Bronchial epithelial cell (primary cell): ENCODE results near the gene TARDBP. TPM values are rescaled to one million over a fixed set of nuclear protein-coding genes. Genes with fewer than 3 reads are reported as not detected.
A peak's percentile ranks its signal among the peaks of the same experiment; 100 is the strongest.

Experiments
- DNase-seq: peaks from one replicate; pipeline ENCODE4 v3.0.0-alpha.2; 2010; ENCODE audit warnings: low read depth
- FAIRE-seq: peaks from 2 replicates; lab custom pipeline; 2011; peaks lifted over from hg19 to GRCh38; lab: Jason Lieb, UNC
- H3K27me3 ChIP-seq: 2 replicates; pipeline ENCODE4 v1.5.1; 2011; ENCODE audit warnings: low read length; ENCODE audit not compliant: control insufficient read depth, insufficient read depth
- H3K36me3 ChIP-seq: 2 replicates; pipeline ENCODE4 v1.5.1; 2011; ENCODE audit warnings: low read length; ENCODE audit not compliant: control insufficient read depth, insufficient read depth
- H3K4me3 ChIP-seq: 2 replicates; pipeline ENCODE4 v1.5.1; 2011; ENCODE audit warnings: mild to moderate bottlenecking, low read depth, low read length, control low read depth
- total RNA-seq: library from RNA; depleted of rRNA; stranded (reverse); fragments of >200 nt; gene quantifications from 2 replicates; pipeline ENCODE4 v1.2.1, GENCODE V29; 2014
- TF ChIP-seq, protein P1 (sequence below): IDR thresholded peaks from 2 replicates; pipeline ENCODE4 v1.5.1; 2011; ENCODE audit warnings: mild to moderate bottlenecking, moderate library complexity, low read length, control low read depth, inconsistent platforms; ENCODE audit not compliant: insufficient read depth, severe bottlenecking

The TARDBP gene
- total RNA-seq, 1 donor from 2014 or later = 79.0 TPM

DNA sequence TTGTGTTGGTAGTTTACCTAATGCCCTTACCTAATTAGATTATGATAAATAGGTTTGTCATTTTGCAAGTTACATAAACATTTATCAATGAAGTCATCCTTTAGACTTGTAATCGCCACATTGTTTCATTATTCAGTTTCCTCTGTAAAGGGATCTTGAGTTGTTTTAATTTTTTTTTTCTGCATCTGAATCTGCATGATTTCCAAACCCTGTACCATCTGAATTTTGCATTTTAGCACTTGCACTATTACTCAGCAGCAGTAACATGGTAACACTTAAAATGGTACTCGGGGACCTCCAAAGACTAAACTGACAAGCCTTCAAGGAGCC, 12.4 kb downstream of the TARDBP start:
- DNase-seq (peak; percentile 29), FAIRE-seq (no peak)
- Histone ChIP-seq H3K36me3 (peaks cover 13% of the 10 kb centered on the region), H3K4me3 (no peak overlapping the region), H3K27me3 (no peaks in the 10 kb centered on the region)
- TF ChIP-seq, protein P1, sequence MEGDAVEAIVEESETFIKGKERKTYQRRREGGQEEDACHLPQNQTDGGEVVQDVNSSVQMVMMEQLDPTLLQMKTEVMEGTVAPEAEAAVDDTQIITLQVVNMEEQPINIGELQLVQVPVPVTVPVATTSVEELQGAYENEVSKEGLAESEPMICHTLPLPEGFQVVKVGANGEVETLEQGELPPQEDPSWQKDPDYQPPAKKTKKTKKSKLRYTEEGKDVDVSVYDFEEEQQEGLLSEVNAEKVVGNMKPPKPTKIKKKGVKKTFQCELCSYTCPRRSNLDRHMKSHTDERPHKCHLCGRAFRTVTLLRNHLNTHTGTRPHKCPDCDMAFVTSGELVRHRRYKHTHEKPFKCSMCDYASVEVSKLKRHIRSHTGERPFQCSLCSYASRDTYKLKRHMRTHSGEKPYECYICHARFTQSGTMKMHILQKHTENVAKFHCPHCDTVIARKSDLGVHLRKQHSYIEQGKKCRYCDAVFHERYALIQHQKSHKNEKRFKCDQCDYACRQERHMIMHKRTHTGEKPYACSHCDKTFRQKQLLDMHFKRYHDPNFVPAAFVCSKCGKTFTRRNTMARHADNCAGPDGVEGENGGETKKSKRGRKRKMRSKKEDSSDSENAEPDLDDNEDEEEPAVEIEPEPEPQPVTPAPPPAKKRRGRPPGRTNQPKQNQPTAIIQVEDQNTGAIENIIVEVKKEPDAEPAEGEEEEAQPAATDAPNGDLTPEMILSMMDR = no peak

DNA sequence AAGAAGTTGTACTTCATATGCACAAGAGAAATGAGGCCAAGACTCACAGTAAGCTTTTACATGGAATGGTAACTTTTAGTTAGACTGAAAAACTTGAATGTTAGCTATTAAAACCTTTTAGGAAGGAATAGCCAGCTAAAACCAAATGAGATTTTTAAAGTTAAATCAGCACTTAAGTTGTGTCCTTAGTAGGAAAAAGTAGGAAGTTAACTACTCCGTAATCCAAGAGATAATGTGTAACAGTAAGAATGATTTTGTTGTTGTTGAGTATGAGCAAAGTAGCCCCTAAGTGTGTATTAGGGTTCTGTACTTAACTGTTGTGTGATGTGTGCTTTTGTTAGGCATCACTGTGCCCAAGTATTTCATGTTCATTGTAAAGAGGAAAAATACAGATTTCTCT, 13.2 kb downstream of the TARDBP start:
- no peaks in the 10 kb centered on the region for H3K27me3 ChIP-seq
- H3K4me3 ChIP-seq = no peak overlapping the region
- TF ChIP-seq, protein P1 = no peak
- no peak for DNase-seq
- peaks cover 10% of the 10 kb centered on the region for H3K36me3 ChIP-seq
- FAIRE-seq = no peak

DNA sequence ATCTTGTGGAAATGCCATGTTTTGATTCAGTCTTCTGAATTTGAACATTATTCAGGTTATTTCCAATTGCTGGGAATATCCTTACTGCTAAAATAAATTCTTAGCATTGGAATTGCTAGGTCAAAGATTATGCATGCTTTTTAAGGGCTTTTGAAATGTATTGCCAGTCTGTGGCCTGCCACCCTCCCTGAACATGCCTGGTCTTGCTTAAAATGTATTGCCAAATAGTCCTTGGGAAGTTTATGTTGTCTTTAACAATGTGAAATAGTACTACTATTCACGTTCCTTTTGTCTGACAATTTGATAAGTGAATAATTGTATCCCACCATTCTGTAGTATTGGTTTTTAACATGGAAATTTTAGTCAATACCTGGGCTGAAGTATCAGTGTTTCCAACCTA, 13.6 kb downstream of the TARDBP start:
- peak; percentile 68 for DNase-seq
- TF ChIP-seq, protein P1 = no peak
- Histone ChIP-seq H3K4me3 (no peak overlapping the region), H3K36me3 (peaks cover 8% of the 10 kb centered on the region), H3K27me3 (no peaks in the 10 kb centered on the region)
- FAIRE-seq = no peak

DNA sequence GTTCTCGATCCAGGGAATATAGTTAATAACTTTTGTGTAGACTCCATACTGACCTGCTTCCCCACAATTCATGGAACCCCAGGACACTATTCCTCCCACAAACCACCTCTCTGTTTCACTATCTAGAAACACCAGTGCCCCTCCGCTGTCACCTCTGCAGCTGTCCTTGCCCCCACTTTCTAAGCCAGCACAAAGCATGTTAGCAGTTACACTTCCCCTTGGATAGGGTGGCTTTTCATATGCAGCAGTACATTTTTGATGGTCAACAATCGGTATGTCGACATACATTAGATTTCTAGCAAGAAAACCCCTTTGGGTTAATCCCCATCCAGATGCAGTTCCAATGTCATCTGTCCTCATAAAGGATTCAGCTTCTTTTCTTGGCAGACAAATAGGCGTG, 14.4 kb downstream of the TARDBP start:
- H3K36me3 ChIP-seq = peaks cover 8% of the 10 kb centered on the region
- no peak for DNase-seq

DNA sequence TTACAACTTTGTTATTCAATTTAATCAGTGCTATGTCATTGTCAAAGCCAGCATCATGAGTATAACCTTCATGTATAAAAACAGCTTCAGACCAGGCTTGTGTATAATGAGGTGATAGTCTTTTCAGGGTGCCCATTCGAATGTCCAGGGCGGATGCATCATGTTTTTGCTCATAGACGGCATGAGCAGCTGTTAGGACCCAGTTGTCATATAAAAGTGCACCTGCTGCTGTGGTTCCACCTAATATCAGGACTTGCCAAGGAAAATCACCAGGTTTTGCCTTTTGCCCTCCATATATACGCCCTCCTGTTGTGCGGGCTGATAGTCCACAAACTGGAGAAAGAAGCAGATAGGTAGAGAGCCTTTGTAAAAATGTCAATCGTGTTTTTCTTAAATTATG, 14.9 kb downstream of the TARDBP start:
- no peak for DNase-seq
- TF ChIP-seq, protein P1 = no peak
- H3K4me3 ChIP-seq = no peak overlapping the region
- peaks cover 5% of the 10 kb centered on the region for H3K36me3 ChIP-seq
- no peak for FAIRE-seq
- H3K27me3 ChIP-seq = no peaks in the 10 kb centered on the region

More for the DNA sequence above, 14.4 kb downstream of the TARDBP start:
- H3K4me3 ChIP-seq = no peak overlapping the region
- no peak for FAIRE-seq
- TF ChIP-seq, protein P1 = no peak
- H3K27me3 ChIP-seq = no peaks in the 10 kb centered on the region

DNA sequence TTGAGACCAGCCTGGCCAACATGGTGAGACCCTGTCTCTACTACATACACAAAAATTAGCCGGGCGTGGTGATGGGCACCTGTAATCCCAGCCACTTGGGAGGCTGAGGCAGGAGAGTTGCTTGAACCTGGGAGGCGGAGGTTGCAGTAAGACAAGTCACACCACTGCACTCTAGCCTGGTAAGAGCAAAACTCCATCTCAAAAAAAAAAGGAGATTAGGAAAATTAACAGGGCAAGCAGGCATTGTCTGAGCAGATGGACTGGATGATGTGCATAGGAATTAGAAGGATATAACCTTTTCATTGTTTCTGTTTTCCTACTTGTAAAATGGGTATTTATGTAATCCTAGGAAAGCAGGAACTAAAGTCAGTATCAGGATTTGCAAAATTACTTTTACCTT, 15.6 kb downstream of the TARDBP start:
- no peaks in the 10 kb centered on the region for H3K27me3 ChIP-seq
- H3K4me3 ChIP-seq = no peak overlapping the region
- no peak for FAIRE-seq
- no peak for DNase-seq
- peaks cover 5% of the 10 kb centered on the region for H3K36me3 ChIP-seq
- TF ChIP-seq, protein P1 = no peak
